Gastroesophageal sphincter (tissue), 3 donors: ENCODE data around the gene HOXB7.

ENCODE experiments used
- EP300 ChIP-seq: sonication (generic); formaldehyde crosslinking; IDR thresholded peaks from one replicate; pipeline ENCODE4 v1.6.1; 2017; ENCODE audit warnings: antibody characterized with exemption, mild to moderate bottlenecking
- POLR2A ChIP-seq, 2 donors: fragments of 450-650 bp; IDR thresholded peaks; one replicate each; pipeline ENCODE4 v1.6.1; 2017; ENCODE audit warnings: antibody characterized with exemption in 2 of 2, mild to moderate bottlenecking in 2 of 2, moderate library complexity in 1 of 2
- POLR2AphosphoS5 ChIP-seq: sonication (generic); formaldehyde crosslinking; IDR thresholded peaks from one replicate; pipeline ENCODE4 v1.6.1; 2017; ENCODE audit warnings: antibody characterized with exemption
- TF ChIP-seq, protein P1 (sequence below), 4 experiments: fragments of 200-600 bp in 2 of 4; fragments of 450-650 bp in 2 of 4; sonication (generic) in 1 of 4; IDR thresholded peaks; one replicate each; pipeline ENCODE4 v1.5.1; 2017 to 2019; ENCODE audit warnings: antibody characterized with exemption in 4 of 4, mild to moderate bottlenecking in 2 of 4, moderate library complexity in 2 of 4

DNA sequence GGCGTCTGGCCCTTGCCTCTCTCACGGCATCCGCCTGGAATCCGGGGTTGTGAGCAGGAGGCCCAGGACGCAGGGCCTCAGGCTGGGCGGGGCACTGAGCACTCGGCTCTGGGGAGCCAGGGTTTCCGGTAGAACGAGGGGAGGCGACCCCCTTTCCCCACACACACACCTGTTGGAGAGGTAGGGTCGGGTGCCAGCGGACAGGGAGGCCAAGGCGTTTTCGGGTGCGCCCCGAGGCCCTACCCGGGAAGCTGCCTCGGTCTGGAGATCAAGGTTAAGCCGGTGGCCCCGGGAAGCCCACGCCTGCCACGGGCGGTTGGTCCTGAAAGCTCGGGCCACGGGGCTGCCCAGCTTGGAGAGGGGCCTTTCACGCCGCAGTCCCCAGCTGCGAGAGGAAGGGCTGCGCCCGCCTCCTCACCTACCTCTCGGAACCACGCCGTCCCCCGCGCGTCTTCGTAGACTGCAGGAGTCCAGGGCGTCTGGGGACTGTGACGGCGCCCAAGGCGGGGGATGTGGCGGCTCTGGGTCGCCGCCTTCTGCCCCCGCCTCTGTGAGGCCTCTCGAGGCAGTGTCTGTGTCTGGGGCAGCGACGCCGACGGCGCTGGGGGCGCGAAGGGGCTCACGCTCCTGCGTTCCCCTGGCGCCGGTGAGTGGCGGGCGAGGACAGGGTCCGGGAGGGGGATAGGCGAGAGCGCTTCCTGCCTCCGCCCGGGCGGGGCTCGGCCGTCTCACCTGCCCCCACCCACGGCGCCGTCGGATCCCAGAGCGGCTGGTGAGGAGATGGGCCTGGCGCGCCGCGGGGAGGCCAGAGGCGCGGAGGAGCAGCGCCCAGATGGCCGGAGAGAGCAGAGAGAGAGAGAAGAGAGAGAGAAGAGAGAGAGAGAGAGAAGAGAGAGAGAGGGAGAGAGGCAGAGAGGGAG, 35.6 kb upstream of the HOXB7 start:
- no peak for TF ChIP-seq POLR2A (IDR thresholded peaks at IDR 0.05)
- TF ChIP-seq, protein P1, sequence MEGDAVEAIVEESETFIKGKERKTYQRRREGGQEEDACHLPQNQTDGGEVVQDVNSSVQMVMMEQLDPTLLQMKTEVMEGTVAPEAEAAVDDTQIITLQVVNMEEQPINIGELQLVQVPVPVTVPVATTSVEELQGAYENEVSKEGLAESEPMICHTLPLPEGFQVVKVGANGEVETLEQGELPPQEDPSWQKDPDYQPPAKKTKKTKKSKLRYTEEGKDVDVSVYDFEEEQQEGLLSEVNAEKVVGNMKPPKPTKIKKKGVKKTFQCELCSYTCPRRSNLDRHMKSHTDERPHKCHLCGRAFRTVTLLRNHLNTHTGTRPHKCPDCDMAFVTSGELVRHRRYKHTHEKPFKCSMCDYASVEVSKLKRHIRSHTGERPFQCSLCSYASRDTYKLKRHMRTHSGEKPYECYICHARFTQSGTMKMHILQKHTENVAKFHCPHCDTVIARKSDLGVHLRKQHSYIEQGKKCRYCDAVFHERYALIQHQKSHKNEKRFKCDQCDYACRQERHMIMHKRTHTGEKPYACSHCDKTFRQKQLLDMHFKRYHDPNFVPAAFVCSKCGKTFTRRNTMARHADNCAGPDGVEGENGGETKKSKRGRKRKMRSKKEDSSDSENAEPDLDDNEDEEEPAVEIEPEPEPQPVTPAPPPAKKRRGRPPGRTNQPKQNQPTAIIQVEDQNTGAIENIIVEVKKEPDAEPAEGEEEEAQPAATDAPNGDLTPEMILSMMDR (IDR thresholded peaks at IDR 0.05) = no peak
- TF ChIP-seq POLR2AphosphoS5 = no peak
- TF ChIP-seq EP300 = no peak
